NCI-H446 (cell line): ENCODE results near the gene SLC1A6.
"Not testable (repeated sequence)": the region's sequence is repeated elsewhere in the genome, so short reads cannot be mapped to it uniquely, and the experiment has no call there.

Source experiments
- DNase-seq, 2 experiments: peaks; one replicate each; lab custom pipeline; 2025; lab: John Stamatoyannopoulos, UW

Gene SLC1A6

GRCh38 chr19:14957464-14957863 is 22.2 kb downstream of the SLC1A6 start:
- DNase-seq = no peak

GRCh38 chr19:14954071-14954655 is 25.5 kb downstream of the SLC1A6 start:
- DNase-seq = no peak

- no peak for DNase-seq
These were observed 26.9 kb downstream of the SLC1A6 start for GRCh38 chr19:14952767-14953166.

GRCh38 chr19:14950421-14950820 is 29.2 kb downstream of the SLC1A6 start:
- no peak for DNase-seq

- DNase-seq = no peak
These were observed 29.8 kb downstream of the SLC1A6 start for GRCh38 chr19:14949876-14950275.

GRCh38 chr19:14949413-14949812 is 30.3 kb downstream of the SLC1A6 start:
- not testable (repeated sequence) for DNase-seq

GRCh38 chr19:14944456-14944855 is 35.2 kb downstream of the SLC1A6 start:
- no peak for DNase-seq

GRCh38 chr19:14943601-14944000 is 36.1 kb downstream of the SLC1A6 start:
- no peak for DNase-seq

- no peak for DNase-seq
These were observed 38.5 kb downstream of the SLC1A6 start, which contains the start of gene OR7C2 for GRCh38 chr19:14941189-14941588. Gene OR7C2 (plus strand): TSS chr19:14941489. CDS start chr19:14941489, 0 bp downstream.

GRCh38 chr19:14940266-14940665 is 39.4 kb downstream of the SLC1A6 start:
- no peak for DNase-seq

- no peak for DNase-seq
These were observed 46.2 kb downstream of the SLC1A6 start for GRCh38 chr19:14933506-14933905.

GRCh38 chr19:14916848-14917247 is 62.8 kb downstream of the SLC1A6 start:
- no peak for DNase-seq

GRCh38 chr19:14915116-14915515 is 64.5 kb downstream of the SLC1A6 start:
- DNase-seq = no peak

- no peak for DNase-seq
These were observed 73.0 kb downstream of the SLC1A6 start for GRCh38 chr19:14906711-14907110.

GRCh38 chr19:14901675-14902260 is 77.9 kb downstream of the SLC1A6 start:
- DNase-seq = no peak
